NCI-H510A (cell line): ENCODE results near the gene GABPB2.
A peak's percentile ranks its signal among the peaks of the same experiment; 100 is the strongest.
"Not testable (repeated sequence)": the region's sequence is repeated elsewhere in the genome, so short reads cannot be mapped to it uniquely, and the experiment has no call there.

Experiments used
- DNase-seq: peaks from one replicate; lab custom pipeline; 2025; lab: John Stamatoyannopoulos, UW

GABPB2 gene

GRCh38 chr1:151060007-151060656, 10.4 kb upstream of the GABPB2 start, which contains the start of gene MLLT11:
Gene MLLT11 (plus strand): TSS chr1:151060397. CDS start chr1:151067225, 6,828 bp downstream.
- DNase-seq: peak; percentile 41

DNA sequence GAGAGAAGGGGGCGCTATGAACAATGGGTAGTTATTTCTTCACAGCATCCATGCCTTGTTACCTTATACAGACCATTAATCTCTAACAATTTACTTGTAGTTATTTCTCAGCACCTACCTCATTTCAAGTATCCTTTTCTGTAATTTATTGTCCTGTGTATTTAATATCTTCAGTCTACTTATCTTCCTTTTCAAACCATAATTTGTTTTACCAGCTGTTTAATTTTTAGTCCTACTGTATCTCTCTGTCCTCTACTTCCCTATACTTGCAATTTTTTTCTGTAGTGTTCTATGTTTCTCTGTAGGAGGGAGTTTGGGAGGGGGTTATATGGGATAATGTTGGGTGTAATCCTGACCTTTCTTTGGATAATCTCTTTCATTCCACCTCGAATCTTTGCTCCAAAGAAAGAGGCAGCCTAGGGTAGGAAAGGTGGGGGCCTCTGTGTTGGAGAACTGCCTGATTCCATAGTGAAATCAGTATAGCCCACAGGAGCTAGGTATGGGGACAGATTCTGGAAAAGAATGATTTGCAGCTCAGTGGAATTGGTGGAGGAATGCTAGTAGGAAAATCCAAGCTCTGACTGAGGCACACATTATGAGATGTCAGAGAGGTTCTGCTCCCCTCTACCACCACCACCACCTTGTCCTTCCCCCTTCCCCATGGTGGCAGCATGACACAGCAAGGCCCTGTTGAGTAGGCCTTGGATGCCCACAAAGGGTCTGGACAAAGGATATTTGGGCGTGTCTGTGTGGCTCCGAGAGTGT, 9.7 kb upstream of the GABPB2 start:
- DNase-seq: no peak

GRCh38 chr1:151061704-151062103, 8.9 kb upstream of the GABPB2 start:
- DNase-seq: no peak

- no peak for DNase-seq
Measured at GRCh38 chr1:151062741-151063371, 7.7 kb upstream of the GABPB2 start.

GRCh38 chr1:151065089-151065645, 5.4 kb upstream of the GABPB2 start:
- DNase-seq: no peak

- DNase-seq: no peak
Measured at GRCh38 chr1:151067185-151067584, 3.4 kb upstream of the GABPB2 start.

DNA sequence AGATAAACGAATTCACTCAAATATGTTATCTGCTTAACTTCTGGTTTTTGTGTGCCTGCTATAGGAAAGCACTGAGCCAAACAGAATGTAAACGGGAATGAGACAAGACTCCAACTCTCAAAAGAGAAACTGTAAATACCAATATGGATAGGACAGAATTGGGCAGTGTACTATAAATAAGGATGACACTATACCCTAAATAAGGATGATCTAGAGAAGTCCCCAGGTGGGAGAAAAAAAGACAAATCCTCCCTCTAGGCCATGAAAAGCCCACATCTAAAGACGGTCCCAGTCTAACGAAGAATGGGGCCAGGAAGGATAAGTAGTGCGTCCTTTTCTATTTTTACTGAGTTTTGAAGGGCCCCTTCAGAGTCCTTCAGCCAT, 1.5 kb upstream of the GABPB2 start:
- no peak for DNase-seq

- DNase-seq: no peak
Measured at GRCh38 chr1:151072224-151072623, 1.7 kb downstream of the GABPB2 start.

GRCh38 chr1:151085953-151086559, 15.5 kb downstream of the GABPB2 start:
- DNase-seq: no peak

DNA sequence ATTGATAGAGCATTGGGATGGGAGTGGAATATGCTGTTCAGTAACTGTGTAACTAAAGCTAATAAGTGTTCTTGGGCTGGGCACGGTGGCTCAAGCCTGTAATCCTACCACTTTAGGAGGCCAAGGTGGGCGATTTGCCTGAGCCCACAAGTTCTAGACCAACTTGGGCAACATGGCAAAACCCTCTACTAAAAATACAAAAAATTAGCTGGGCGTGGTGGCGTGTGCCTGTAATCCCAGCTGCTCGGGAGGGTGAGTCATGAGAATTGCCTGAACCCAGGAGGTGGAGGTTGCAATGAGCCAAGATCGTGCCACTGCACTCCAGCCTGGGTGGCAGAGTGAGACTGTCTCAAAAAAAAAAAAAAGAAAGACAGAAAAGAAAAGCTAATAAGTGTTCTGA, 26.9 kb downstream of the GABPB2 start:
- DNase-seq: not testable (repeated sequence)

DNA sequence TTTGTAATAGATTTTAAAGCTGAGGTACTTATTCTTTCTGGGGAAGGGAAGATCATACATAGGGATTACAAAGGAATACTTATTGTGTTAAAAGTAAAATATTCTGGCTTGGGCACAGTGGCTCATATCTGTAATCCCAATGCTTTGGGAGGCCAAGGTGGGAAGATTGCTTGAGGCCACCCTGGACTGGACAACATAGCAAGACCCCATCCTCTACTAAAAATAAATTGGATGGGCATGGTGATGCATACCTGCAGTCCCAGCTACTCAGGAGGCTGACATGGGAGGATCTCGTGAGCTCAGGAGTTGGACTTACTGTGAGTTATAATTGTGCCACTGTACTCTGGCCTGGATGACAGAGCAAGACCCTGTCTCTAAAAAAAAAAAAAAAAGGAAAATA, 27.6 kb downstream of the GABPB2 start:
- no peak for DNase-seq

DNA sequence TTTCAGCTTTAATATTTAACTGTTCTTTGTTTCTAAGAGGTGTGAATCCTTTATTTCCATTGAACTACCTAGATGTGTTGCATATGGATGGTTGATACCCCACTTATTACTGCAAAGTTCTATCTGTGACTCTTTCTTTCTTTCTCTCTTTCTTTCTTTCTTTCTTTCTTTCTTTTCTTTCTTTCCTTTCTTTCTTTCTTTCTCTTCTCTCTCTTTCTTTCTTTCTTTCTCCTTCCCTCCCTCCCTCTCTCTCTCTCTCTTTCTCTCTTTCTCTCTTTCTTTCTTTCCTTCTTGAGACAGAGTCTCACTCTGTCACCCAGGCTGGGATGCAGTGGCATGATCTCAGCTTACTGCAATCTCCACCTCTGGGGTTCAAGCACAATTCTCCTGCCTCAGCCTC, 34.1 kb downstream of the GABPB2 start:
- no peak for DNase-seq

DNA sequence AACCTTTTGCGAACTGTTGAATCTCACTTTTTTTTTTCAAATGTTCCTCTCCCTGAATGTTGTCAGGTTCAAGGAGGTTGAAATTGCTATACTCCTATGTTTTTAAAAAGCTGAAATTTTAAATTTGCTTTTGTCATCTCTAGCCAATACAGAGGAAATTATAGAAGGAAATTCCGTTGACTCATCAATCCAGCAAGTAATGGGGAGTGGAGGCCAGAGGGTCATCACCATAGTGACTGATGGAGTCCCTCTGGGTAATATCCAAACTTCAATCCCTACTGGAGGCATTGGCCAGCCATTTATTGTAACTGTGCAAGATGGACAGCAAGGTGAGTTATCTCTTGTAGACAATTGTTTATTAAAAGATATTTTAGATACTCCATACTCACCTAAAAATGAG, 36.3 kb downstream of the GABPB2 start:
- DNase-seq: no peak

DNA sequence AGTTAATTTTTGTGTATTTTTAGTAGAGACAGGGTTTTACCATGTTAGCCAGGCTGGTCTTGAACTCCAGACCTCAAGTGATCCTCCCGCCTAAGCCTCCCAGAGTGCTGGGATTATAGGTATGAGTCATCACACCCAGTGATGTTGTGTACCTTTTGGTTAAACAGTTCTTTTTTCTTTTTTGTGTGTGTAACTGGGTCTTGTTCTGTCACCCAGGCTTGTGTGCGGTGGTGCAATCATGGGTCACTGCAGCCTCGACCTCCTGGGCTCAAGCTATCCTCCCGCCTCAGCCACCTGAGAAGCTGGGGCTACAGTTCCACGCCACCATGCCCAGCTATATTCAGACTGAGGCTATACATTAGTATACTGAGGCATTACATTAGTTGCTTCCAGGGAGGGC, 37.8 kb downstream of the GABPB2 start:
- no peak for DNase-seq

DNA sequence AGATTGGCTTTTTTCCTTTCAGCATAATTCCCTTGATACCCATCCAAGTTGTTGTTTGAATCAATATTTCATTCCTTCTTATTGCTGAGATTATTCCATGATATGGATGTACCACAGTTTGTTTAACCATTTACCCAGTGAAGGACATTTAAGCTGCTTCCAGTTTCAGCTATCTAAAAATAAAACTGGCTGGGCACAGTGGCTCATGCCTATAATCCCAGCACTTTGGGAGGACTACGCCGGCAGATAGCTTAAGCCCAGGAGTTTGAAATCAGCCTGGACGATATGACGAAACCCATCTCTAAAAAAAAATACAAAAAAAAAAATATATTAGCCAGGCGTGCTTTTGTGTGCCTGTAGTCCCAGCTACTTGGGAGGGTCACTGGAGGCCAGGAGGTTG, 43.3 kb downstream of the GABPB2 start:
- DNase-seq: no peak

DNA sequence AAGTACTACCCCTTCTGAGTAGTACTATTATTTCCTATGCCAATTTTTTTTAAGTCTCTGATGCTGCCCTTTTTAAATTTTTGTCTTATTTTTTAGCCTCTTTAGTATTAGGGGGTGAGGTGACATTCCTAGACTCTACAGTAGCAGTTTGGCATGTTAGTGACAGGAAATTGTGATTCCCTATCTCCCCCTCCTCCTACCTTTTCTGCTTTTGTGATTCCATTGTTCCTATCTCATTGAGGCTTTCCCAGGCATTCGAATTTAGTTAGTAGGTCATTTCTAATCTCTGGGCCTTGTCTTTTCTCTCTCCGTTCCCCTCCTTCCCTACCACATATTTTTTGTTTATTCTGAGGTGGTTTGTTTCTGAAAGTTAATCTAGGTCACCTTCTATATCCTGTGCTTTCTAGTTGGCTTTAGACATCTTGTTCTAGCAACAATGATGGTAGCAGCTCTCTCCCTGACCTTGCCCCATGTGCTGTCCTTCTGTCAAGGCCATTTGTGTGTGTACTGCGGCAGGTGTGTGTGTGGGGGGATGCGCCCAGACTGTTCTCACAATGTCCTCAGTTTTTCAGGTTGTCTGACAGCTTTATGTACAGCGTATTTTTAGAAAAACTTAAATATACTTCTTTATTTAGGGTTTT, 54.3 kb downstream of the GABPB2 start:
- DNase-seq: no peak

DNA sequence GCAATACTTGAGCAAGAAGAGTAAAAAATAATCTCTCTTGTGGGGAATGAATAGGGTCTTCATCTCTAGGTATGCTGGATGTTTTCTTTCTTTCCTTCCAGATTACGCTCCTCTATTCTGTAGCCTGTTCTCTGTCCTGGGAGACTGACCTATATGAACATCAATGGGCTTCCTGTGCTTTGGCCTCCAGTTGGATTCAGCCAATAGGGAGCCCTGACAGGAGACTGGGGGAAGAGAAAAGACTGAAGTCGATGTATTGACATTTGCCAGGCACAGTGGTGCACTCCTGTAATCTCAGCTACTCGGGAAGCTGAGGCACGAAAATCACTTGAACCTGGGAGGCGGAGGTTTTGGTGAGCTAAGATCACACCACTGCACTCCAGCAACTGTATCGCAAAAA, 58.2 kb downstream of the GABPB2 start:
- DNase-seq: no peak

DNA sequence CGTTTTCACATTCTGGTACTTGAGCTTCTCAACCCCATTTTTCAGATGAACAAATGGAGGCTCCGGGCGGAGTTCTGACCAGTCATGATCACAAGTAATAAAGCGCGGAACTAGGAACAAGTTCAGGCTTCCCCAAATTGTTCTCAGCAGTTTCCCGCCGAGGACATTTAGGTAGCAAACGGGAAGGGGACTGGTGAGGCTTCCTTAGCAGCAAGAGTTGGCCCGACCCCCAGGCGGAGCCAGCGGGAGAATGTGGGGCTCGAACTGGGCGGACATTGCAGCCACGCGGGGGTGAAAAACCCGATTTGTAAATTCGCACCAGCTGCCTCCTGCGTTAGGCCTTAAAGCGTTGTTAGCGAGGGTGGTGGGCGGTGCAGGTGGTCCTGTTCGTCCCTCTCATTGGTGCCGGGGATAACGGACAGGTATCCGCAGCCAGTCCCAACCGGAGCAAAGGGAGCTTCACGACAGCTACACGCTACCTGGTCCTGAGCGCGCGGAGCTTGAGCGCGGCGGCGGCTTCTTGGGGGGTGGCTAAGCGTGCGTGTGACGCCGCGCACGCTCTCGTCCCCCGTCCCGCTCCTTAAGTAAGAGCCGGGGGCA, 60.5 kb downstream of the GABPB2 start:
- no peak for DNase-seq

DNA sequence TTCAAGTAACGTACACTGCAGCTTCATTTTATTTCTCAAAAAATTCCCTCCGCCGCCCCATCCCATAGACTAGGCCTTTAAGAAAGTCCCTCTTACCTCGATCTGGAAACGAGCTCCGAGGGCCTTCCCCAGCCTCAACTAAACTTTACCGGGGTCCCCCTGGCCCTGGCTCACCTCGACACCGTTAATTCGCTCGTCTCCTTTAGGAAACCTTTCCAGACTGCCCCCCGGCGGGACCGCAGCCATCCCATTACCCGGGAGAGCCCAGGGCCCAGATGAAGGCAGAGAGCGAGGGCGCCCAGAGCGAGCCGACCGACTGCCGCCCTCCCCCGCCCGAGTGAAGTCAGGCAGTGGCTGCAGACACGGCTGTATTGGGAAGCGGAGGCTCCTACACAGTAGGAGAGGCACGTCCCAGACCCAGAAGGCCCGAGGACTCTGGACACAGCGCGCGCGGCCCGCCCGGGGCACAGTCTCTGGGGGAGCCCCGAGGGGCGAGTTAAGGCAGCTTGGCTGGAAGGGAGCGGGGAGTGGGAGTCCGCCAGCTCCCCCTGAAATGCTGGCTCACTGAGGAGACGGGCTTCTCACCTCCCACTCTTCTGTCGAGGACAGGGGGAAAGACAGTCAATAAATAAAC, 61.3 kb downstream of the GABPB2 start:
- no peak for DNase-seq

DNA sequence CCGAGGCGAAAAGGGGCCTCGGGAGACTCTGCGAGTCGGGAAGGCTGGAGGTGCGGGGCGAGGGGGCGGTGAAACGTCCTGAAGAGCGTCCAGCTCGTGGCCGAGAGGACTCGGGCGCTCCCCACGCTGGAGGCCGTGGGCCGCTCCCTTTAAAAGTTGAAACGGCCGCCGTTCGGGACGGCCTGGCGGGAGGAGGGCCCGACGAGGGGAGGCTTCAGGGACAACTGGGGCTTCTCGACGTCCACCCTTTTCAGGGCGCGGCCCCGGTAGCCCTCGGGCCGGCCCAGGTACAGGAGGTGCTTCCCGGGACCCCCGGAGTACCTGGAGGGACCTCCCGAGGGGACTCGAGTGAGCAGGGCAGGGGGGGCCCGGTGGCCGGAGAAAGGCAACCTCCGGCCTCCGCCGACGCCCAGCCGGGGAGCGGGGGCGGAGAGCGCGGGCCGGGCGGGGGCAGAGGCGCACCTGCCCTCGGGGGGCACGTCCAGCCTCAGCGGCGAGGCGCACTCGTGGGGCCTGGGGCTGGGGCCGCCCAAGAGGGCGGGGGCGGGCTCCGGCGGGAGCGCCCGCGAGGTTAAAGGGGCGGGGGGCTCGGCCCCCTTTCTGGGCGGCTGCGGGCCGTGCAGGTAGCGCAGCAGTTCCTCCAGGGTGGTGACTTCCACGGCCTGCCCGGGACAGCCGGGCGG, 61.9 kb downstream of the GABPB2 start:
- no peak for DNase-seq
